ENCODE measurements around the gene FARS2.

Gene FARS2

GRCh38 chr6:5580736-5581581 lies 319.6 kb downstream of the FARS2 start:
- Histone ChIP-seq H3K9me3 (peaks cover 9% of the 10 kb centered on the region), H3K4me2 (peak overlapping the region; percentile 51), H3K4me1 (peaks cover 16% of the 10 kb centered on the region), H3K4me3 (no peak overlapping the region), H4K20me1 (no peaks in the 10 kb centered on the region), H3K9ac (0 out of 2 replicates have a peak overlapping the region, but pooled peaks have one; percentile 15), H3K27ac (0 out of 2 replicates have a peak overlapping the region, but pooled peaks have one; percentile 18), H3K36me3 (no peaks in the 10 kb centered on the region), H3K27me3 (no peaks in the 10 kb centered on the region)
- TF ChIP-seq Cebpa-rat (IDR thresholded peaks at IDR 0.05) = no peak

- H4K20me1 ChIP-seq = no peaks in the 10 kb centered on the region
- TF ChIP-seq Cebpa-rat (IDR thresholded peaks at IDR 0.05) = no peak
- no peaks in the 10 kb centered on the region for H3K36me3 ChIP-seq
- no peak overlapping the region for H3K9ac ChIP-seq
- no peak overlapping the region for H3K4me2 ChIP-seq
- H3K4me3 ChIP-seq = no peak overlapping the region
- H3K27me3 ChIP-seq = no peaks in the 10 kb centered on the region
- H3K27ac ChIP-seq = no peak overlapping the region
- peaks cover 16% of the 10 kb centered on the region for H3K4me1 ChIP-seq
- no peaks in the 10 kb centered on the region; the same call in 1 of the 2 replicates for H3K9me3 ChIP-seq
Observed at GRCh38 chr6:5582762-5583161, 321.4 kb downstream of the FARS2 start.

GRCh38 chr6:5583528-5583927 lies 322.2 kb downstream of the FARS2 start:
- H3K36me3 ChIP-seq = no peaks in the 10 kb centered on the region
- no peak overlapping the region for H3K27ac ChIP-seq
- H3K9me3 ChIP-seq = no peaks in the 10 kb centered on the region; the same call in 1 of the 2 replicates
- no peak overlapping the region for H3K4me3 ChIP-seq
- peaks cover 16% of the 10 kb centered on the region for H3K4me1 ChIP-seq
- no peak overlapping the region for H3K4me2 ChIP-seq
- TF ChIP-seq Cebpa-rat (IDR thresholded peaks at IDR 0.05) = no peak
- no peaks in the 10 kb centered on the region for H4K20me1 ChIP-seq
- H3K9ac ChIP-seq = no peak overlapping the region
- H3K27me3 ChIP-seq = no peaks in the 10 kb centered on the region; the same call in 1 of the 2 replicates

GRCh38 chr6:5584078-5584482 lies 322.8 kb downstream of the FARS2 start:
- no peak overlapping the region for H3K27ac ChIP-seq
- TF ChIP-seq Cebpa-rat (IDR thresholded peaks at IDR 0.05) = no peak

GRCh38 chr6:5587648-5588047 lies 326.3 kb downstream of the FARS2 start:
- H3K9me3 ChIP-seq = no peaks in the 10 kb centered on the region; the same call in 1 of the 2 replicates
- H3K27ac ChIP-seq = no peak overlapping the region
- H3K36me3 ChIP-seq = no peaks in the 10 kb centered on the region
- H4K20me1 ChIP-seq = no peaks in the 10 kb centered on the region
- no peaks in the 10 kb centered on the region; the same call in 1 of the 2 replicates for H3K27me3 ChIP-seq
- no peak overlapping the region for H3K4me3 ChIP-seq
- TF ChIP-seq Cebpa-rat (IDR thresholded peaks at IDR 0.05) = no peak
- H3K4me1 ChIP-seq = no peaks in the 10 kb centered on the region
- H3K4me2 ChIP-seq = no peak overlapping the region
- H3K9ac ChIP-seq = no peak overlapping the region

More at GRCh38 chr6:5584078-5584482, 322.8 kb downstream of the FARS2 start:
- Histone ChIP-seq H4K20me1 (no peaks in the 10 kb centered on the region), H3K9me3 (no peaks in the 10 kb centered on the region; the same call in 1 of the 2 replicates), H3K9ac (no peak overlapping the region), H3K4me2 (no peak overlapping the region), H3K27me3 (no peaks in the 10 kb centered on the region; the same call in 1 of the 2 replicates), H3K36me3 (no peaks in the 10 kb centered on the region), H3K4me3 (no peak overlapping the region), H3K4me1 (peaks cover 16% of the 10 kb centered on the region)

GRCh38 chr6:5589422-5590141 lies 328.3 kb downstream of the FARS2 start:
- TF ChIP-seq Cebpa-rat (IDR thresholded peaks at IDR 0.05) = no peak
- no peaks in the 10 kb centered on the region for H3K36me3 ChIP-seq

GRCh38 chr6:5590187-5590586 lies 328.9 kb downstream of the FARS2 start:
- Histone ChIP-seq H3K4me1 (no peaks in the 10 kb centered on the region), H4K20me1 (no peaks in the 10 kb centered on the region), H3K4me3 (no peak overlapping the region), H3K27ac (no peak overlapping the region), H3K9ac (no peak overlapping the region), H3K27me3 (no peaks in the 10 kb centered on the region; the same call in 1 of the 2 replicates), H3K36me3 (no peaks in the 10 kb centered on the region), H3K4me2 (no peak overlapping the region), H3K9me3 (no peaks in the 10 kb centered on the region; the same call in 1 of the 2 replicates)
- no peak for TF ChIP-seq Cebpa-rat (IDR thresholded peaks at IDR 0.05)

More at GRCh38 chr6:5589422-5590141, 328.3 kb downstream of the FARS2 start:
- no peak overlapping the region for H3K4me2 ChIP-seq
- no peak overlapping the region for H3K9ac ChIP-seq
- no peaks in the 10 kb centered on the region; the same call in 1 of the 2 replicates for H3K27me3 ChIP-seq
- H3K4me1 ChIP-seq = no peaks in the 10 kb centered on the region
- no peak overlapping the region for H3K27ac ChIP-seq
- H3K4me3 ChIP-seq = no peak overlapping the region
- H4K20me1 ChIP-seq = no peaks in the 10 kb centered on the region
- H3K9me3 ChIP-seq = no peaks in the 10 kb centered on the region; the same call in 1 of the 2 replicates

- Histone ChIP-seq H3K9me3 (no peaks in the 10 kb centered on the region), H3K9ac (no peak overlapping the region), H3K4me3 (no peak overlapping the region), H3K36me3 (no peaks in the 10 kb centered on the region), H3K27ac (no peak overlapping the region), H3K4me1 (no peaks in the 10 kb centered on the region), H3K4me2 (no peak overlapping the region), H3K27me3 (no peaks in the 10 kb centered on the region; the same call in 1 of the 2 replicates), H4K20me1 (no peaks in the 10 kb centered on the region)
- no peak for TF ChIP-seq Cebpa-rat (IDR thresholded peaks at IDR 0.05)
Observed at GRCh38 chr6:5592886-5593519, 331.7 kb downstream of the FARS2 start.

- H3K27ac ChIP-seq = no peak overlapping the region
- no peaks in the 10 kb centered on the region for H4K20me1 ChIP-seq
- no peaks in the 10 kb centered on the region for H3K4me1 ChIP-seq
- no peaks in the 10 kb centered on the region for H3K27me3 ChIP-seq
- no peaks in the 10 kb centered on the region for H3K9me3 ChIP-seq
- H3K36me3 ChIP-seq = no peaks in the 10 kb centered on the region
- no peak overlapping the region for H3K4me2 ChIP-seq
- H3K4me3 ChIP-seq = no peak overlapping the region
- H3K9ac ChIP-seq = no peak overlapping the region
- no peak for TF ChIP-seq Cebpa-rat (IDR thresholded peaks at IDR 0.05)
Observed at GRCh38 chr6:5595184-5595583, 333.9 kb downstream of the FARS2 start.

Data from BLaER1 (cell line).